GM18861 (cell line): ENCODE data around the gene LARP4B.

Source experiments
- ATAC-seq: cut with Tn5 transposase; IDR thresholded peaks from one replicate; pipeline ENCODE4 v1.9.1; 2021; ENCODE audit not compliant: unreplicated experiment

Gene LARP4B

GRCh38 chr10:836782-837181, 94.7 kb downstream of the LARP4B start:
- no peak for ATAC-seq

- ATAC-seq = no peak
Observed at GRCh38 chr10:834493-834892, 97.0 kb downstream of the LARP4B start.

DNA sequence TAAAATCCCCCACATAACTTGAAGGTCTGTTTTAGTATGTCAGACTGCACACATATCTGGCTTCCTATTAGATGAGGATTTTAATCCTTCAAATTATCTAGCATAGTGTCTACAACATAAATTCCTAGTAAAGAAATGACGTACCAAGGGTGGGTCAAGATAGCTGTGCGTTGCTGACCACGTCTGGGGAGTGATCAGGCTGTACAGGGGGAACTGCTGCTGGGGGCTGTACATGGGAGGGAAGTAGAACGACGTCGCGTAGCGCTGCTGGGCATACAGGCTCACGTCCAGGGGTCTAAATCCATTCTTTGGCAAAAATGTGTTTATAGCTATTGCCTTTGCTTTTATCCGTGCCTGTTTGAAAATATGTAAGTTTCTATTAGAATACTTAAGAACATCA, 102.3 kb downstream of the LARP4B start:
- no peak for ATAC-seq

- ATAC-seq = no peak
Observed at GRCh38 chr10:828191-828590, 103.3 kb downstream of the LARP4B start.

GRCh38 chr10:824946-825345, 106.6 kb downstream of the LARP4B start:
- ATAC-seq = no peak

DNA sequence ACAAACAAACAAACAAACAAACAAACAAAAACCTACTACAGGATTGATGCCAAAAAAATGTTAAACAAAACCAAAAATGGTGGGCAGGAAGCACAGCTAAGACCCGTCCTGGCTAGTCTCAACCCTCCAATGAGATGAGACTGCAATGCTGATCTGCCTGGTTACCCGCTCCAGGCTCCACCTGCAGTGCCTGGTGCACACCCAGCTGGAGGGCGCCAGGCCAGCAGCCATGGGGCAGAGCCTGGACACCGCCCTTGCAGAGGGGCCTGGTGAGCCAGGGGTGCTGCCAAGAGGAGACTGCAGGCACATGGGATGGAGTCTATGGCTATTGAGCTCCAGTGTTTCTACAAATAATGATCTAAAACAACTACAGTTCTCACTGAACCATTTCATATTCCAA, 107.0 kb downstream of the LARP4B start:
- no peak for ATAC-seq

- ATAC-seq = no peak
Observed at GRCh38 chr10:822661-823367, 108.7 kb downstream of the LARP4B start.

GRCh38 chr10:822197-822596, 109.3 kb downstream of the LARP4B start:
- ATAC-seq = no peak

- no peak for ATAC-seq
Observed at GRCh38 chr10:821322-821721, 110.2 kb downstream of the LARP4B start.

- ATAC-seq = no peak
Observed at GRCh38 chr10:819816-820215, 111.7 kb downstream of the LARP4B start.

GRCh38 chr10:819326-819725, 112.2 kb downstream of the LARP4B start:
- ATAC-seq = no peak

- ATAC-seq = no peak
Observed at GRCh38 chr10:818526-819220, 112.8 kb downstream of the LARP4B start.

DNA sequence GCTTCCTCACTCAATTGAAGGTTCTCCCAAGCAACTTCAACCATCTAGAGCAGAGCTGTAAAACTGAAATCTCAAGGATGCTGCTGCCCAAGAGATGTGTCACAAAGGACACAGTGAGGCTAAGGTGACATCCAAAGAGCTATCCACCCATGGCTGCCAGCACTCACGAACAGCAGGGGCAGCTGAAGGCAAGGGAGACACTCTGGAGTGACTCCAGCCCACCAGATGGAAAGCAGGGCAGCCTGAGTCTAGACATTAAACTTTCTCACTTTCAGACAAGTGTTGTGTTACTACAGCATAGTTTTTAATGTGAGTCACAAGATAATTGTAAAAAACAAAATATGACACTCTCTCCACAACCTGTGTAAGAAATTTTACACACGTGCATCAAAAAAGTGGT, 113.5 kb downstream of the LARP4B start:
- no peak for ATAC-seq

GRCh38 chr10:817371-817770, 114.1 kb downstream of the LARP4B start:
- ATAC-seq = no peak

GRCh38 chr10:816958-817357, 114.5 kb downstream of the LARP4B start:
- ATAC-seq = no peak

DNA sequence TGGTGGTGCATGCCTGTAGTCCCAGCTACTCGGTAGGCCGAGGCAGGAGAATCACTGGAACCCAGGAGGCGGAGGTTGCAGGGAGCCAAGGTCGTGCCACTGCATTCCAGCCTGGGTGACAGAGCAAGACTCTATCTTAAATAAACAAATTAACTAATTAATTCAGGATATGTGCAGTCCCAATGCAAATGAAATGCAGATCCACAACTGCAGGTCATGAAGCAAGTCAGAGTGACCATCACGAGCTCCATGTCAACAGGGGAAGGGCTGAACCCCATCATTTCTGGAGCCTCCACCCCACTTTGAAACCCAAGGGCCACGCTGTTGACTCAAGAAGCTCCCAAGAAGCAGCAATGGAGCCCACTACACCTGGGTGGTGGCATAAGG, 115.4 kb downstream of the LARP4B start:
- no peak for ATAC-seq

DNA sequence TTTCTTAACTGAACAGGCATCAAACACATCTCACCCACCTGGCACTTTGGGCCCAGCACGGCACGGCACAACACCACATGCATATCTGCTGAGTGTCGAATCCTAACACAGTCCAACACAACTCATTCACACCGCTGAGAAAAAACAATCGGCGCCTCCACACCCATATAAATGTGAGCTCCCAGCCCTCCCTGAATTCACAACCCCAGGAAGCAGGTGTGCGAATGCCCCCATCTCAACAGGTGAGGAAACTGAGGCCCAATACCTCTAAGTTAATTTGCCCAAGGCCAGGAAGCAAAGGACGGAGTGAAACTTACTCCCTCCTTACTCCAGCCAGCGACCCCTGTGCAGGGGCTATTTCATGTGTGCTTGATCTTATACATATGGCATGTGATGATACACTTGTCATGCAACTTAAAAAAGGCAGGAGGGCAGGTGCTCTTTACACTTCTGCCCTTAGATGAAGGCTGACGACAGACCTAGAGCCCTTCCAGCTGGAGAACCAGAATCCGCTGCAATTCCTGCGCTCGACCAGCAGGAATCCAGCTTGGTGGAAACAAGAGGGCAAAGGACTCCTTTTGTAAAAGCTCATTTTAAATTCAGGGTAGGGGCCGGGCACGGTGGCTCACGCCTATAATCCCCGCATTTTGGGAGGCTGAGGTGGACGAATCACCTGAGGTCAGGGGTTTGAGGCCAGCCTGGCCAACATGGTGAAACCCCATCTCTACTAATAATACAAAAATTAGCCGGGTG, 116.0 kb downstream of the LARP4B start:
- ATAC-seq = no peak

- ATAC-seq = no peak
Observed at GRCh38 chr10:814536-815302, 116.8 kb downstream of the LARP4B start.

DNA sequence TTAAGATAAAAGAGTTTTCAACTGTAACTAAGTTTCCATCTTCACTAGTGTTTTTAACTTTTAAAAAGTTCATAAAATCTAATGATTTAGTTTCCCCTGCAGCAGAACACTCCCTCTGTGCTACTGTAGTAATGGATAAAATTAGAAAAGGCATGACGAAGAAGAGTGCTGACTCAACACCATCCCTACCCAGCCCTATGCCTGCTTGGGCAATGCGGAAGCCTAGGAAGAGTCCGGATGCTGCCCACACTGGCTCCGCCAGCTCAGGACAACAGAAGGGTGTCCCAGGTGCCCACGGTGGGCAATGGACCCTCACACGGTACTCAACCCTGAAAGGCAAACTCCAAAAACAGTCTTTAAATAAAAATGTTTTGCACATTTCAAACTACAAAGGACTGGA, 118.2 kb downstream of the LARP4B start:
- no peak for ATAC-seq

DNA sequence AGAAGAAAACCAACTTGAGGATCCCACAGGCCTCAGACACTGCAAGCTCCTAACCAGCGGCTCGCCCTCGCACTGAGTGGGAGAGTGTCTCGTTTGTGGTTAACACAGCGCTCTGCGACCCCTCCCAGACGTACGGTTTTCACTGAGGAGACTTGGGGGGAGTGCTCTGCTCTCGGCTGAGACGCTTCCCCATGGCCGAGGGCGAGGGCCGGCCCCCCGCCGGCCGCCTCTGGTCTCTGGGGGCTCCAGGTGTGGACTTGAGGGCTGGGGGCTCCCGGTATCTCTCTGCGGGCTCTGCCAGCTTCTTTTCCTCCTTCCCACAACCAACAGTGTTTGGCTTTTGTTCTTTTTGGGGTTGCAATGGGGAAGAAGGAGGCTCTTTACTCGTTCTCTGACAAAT, 118.7 kb downstream of the LARP4B start:
- ATAC-seq = no peak
